GM21367 (cell line): ENCODE measurements around the gene KLF6.

Experiments used
- ATAC-seq: cut with Tn5 transposase; IDR thresholded peaks from one replicate; pipeline ENCODE4 v1.9.1; 2021; ENCODE audit not compliant: unreplicated experiment

KLF6 gene

DNA sequence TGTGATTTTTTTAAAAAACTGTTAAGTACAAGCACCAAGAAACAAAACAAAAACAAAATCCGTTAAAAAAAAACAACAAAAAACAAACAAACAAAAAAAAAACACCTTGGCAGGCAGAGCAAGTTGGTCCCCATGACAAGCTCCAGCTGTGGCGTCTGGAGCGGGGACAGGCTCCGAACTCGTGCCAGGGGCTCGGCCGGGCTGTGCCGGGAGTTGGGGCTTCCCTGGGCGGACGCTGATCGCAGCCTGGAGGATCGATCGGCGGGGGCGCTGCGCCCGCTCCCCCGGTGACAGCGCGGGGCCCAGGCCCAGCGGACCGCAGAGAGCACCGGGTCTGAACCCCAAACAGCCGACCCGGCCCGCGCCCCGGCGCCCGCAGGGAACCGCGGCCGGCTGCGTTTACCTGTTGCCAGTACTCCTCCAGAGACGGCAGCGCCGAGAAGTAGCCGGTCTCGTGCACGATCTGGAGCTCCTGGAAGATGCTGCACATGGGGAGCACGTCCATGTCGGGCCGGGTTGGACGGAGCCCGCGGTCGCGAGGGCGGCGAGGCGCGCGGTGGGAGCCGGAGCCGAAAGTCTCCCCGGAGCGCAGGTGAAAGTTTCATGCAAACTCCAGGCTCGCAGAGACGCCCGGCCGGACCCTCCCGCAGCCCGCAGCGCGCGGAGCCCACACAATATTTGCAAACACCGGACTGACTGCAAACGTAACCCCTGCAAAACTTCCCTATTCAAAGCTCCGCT is at the start of gene KLF6:
TSS of gene KLF6 (minus strand) at position 700 of the 741 bp plus-strand sequence. CDS start at position 505, 195 bp downstream.
- ATAC-seq, result peak; percentile 1

DNA sequence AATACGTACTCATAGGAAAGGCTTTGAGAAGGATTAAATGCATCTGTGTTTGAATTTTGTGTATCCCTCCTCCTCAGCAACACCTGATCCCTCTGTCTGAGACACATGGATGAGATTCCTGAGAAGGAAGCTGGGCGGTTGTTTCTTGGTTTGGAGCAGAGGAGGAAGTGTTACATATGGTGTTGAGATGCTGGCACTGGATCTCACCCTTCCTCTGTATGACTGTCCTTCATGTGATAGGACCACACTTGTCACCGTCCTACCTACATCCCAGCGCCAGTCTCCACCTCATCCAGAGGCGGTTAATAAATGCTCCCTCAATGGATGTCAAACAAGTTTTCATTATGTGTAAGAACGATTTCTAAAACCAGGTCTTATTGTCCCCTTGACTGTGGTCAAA is 49.4 kb upstream of the KLF6 start:
- ATAC-seq, result no peak

DNA sequence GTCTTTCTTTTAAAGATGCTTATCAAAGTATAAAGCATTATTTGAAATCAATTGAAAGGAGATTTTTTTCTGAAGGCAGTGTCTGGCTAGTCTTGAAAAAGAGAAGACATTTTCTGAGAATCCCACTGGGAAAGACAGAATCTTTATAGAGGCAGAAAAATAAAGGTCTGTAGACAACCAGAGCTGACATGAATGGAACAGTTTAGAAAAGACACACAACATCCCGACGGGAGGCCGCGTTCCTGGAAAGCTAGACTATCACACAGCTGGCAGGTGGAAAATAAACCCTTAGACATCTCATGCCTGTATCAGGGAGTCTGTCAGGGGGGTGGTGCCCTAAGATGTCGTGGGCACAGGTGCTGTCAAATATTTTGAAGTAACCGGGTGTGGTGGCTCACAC is 48.0 kb upstream of the KLF6 start:
- ATAC-seq, result no peak

DNA sequence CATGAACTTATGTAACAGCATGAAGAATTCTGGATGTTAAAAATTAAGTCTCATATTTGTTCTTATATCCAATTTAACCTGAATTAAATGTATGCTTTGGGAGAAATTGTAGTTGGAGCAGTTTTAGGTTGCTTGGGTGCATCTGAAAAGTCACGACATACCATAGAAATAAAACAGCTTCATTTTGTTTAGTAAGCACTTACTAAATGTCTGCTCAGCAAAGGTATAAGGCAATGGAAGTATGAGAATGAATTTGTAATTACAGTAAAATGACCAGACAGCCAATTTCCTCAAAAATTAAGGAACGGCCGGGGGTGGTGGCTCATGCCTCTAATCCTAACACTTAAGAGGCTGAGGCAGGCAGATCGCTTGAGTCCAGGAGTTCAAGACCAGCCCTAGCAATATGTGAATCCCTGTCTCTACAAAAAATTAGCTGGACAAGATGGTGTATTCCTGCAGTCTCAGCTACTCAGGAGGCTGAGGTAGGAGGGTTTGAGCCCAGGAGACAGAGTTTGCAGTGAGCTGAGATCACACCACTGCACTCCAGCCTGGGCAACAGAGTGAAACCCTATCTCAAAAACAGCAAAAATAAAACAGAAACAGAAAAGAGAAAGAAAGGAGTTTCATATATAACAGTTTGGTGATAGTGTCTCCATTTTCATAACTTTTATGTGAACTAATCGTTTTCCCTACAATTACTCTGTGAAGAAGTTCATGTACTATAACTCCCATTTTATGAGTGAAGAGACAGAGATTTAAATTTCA is 47.2 kb upstream of the KLF6 start:
- peak; percentile 46 for ATAC-seq

DNA sequence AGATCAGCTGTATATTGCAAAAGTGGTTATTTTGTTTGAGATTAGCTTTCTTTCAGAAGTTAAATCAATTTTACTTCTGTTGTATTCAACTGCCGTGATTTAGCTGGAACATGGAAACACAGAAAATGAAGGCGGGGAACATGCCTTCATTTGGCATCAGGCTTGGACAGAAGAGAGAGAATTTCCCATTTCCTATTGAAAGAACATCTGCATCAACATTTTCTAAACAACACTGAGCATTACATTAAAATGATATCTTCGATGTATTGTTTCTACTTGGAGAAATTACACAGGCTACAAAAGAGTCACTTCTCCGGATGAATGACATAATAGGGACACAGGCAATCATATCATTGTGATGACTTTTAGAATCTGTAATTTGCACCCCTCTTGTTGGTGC is 46.6 kb upstream of the KLF6 start:
- no peak for ATAC-seq

DNA sequence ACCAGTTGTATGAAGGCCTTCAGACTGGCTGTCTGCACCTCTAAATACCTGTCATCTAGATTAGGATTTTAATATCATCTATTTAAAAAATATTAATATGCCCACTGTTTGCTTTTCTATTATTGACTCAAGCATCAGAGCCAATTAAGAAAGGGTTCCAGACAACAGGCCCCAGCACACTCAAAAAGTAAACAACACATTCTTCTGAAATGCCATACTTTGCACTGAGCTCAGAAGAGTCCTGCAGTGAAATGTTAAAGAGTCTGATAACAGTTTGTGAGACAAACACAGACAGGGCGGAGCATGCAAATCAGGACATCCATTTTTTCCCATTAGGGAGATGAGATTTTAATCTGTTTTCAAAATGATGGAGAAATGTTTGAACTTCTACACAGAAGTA is 45.9 kb upstream of the KLF6 start:
- no peak for ATAC-seq

DNA sequence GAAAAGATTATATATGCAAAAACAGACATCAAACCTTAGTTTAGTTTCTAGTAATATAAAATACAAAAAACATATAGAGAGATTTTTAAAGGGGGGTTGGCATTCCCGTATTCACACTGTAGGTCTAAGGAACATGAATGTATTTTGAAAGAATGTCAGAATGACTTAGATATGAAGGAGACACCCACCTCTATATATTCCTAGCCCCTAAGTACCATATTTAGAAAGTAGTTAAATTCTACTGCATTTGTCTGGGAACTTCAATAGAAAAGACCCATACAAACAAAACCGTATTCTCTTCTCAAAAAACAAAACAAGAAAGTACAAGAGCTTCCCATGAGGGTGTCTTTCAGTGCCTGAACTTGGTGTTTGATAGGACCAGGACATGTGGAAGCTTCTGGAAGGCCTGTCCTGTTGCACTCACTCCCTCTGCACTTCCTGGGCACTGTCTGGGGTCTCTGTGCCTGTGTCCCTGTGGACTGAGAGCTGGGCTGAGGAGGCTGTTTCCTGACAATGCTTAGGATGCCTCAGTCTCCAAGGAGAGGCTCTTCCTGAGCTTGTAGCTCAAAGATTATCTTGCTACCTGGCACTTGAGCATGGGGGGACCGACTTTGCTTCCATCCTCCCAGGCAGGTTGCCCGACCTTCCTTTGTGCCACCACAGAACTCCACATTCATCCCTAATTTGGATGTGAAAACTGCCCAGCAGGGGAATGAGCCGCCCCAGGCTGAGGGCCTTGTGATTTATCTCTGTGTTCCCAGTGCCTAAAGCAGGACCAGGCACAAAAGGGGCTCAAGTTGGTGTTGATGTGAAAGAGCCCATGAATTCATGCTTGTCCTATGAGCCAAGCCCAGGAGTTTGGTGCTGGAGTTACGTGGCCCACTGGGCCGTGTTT is 44.4 kb upstream of the KLF6 start:
- no peak for ATAC-seq

DNA sequence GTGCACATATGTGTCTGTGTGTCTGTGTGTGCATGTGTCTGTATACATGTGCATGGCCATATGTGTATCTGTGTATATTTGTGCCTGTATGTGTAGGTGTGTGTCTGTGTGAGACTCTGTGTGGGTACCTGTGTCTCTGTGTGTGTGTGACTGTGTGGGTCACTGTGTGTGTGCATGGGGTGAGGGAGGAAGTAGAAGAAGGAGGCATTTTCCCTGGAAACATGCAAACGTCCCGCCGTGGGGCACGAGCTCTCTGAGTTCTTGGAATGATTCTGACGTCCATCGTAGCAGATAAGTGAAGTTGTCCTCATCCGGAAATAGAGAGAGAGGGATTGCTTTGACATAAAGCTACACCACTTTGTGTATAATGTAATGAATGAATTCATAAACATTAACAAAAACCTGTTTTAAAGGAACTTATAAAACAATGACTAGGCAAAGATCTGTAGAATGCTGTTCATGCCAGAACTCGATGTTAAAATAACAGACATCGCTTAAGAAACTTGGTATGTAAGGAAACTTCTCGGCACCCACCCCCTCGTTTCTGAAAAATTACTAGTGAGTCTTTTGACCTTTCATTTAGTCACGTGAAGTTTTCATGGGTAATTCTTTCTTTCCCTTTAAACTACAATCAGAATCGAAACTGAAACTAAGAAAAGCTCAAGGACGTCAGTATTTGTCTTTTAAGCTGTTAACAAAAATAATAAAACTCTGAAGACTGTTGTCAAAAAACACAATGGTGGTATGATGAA is 43.6 kb upstream of the KLF6 start:
- no peak for ATAC-seq

DNA sequence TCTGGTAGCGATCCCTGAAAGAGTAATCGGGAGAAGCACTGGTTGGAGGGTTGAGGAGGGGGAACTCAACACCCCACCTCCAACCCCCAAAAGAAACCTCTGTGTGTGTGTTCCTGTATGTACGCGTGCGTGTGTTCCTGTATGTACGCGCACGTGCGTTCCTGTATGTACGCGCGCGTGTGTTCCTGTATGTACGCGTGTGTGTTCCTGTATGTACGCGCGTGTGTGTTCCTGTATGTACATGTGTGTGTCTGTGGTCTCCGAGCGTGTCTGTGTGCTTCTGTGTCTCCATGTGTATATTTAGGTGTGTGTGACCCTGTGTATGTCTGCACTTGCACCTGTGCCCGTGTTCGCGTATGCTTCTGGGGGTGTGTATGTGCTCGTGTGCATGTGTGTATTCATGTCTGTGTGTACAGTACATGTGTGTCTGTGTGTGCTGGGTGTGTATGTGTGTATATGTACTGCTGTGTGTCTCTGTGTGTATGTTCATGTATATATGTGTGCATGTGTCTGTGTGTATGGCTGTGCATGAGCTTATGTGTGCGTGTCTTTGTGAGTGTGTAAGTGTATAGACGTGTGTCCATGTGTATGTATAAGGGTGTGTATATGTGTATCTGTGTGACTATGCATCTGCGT is 42.9 kb upstream of the KLF6 start:
- ATAC-seq, result no peak

DNA sequence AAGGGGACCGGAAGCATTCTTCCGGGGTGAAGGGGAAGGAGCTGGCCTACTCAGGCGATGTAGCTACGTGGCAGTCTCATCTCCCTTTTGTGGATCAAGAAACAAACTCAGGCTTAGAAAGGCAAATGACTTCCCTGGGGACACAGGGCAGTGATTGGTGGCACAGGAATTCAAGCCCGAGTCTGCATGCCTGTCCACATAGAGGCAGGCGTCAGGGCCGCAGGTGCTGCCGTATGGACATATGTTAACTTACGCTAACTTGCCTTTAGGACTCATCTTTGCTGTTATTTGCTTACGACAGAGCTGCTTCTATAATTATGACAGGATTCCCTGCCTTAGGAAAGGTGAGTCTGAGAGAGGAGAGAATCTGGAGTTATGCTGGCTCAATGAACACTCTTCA is 42.3 kb upstream of the KLF6 start:
- no peak for ATAC-seq

DNA sequence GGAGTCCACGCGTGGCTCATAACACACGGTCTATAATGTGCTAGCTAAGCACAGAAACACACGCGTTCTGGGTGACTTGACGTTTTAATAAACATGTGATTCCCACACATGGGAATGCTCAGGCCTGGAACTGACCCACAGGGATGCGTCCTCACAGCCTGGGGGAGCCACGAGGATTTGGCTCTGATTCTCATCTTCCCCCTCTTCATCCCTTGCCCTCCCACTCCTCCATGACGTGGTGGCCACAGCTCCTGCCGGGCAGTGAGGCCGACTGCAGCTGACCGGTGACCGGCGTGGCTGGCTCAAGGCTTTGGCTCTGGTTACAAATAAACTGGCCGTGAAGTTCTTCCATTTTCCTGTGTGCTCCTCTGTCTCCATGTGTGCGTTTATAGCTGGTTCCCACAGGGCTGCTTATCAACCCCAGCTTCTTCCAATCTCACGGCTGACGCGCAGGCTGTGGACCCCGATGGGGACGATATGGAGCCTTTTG is 40.9 kb upstream of the KLF6 start:
- no peak for ATAC-seq

DNA sequence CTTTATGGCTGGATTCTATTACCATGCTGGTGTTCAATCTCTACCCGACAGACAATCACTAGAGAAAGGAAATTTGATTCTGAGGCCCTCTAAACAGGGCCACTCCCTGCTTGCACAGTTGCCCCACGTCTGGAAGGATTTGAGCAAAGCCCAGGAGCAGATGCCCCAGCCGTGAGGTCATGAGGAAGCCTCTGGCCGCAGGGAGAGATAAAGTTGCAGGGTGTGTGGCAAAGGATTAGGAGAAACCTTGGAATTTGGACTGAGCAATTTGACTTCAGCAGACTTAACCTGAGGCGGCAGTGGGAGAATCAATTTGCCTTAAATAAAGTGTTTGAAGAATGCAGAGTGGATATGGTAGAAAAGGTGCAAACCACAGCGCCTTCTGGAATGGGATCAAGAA is 40.2 kb upstream of the KLF6 start:
- no peak for ATAC-seq

DNA sequence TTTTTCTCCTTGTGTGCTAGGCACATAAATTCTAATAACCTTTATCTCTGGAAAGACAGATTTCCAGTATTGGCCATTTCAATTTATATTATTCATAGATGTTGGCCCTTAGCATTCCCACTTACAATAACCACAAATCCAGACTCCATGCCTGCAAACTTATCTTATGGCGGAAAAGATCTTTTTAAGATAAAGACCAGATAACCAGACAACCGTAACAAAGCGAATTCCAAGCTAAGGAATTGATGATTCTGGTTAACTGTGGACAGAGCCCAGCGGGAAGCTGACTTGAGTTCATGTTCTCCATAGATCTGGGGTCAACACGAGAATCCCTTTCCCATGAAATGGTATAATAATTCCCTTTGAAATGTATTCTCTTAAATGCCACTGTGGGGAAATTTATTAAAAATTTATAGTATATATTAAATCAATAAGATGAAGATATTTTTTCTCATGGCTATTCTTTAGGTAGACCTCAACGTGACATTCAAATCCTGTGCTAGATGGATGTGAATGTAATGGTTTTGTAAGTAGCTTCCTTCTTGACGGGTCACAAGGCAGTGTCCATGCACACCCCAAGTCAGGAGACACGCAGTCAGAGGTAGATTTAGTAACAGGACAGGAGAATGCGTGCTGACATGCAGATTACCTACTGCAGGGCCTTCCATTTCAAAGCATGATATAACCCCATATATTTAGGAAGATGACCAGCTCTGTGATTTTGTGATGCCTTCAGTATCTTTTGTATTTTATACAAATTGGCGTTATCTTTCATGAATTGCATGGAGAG is 37.7 kb upstream of the KLF6 start:
- ATAC-seq, result no peak

DNA sequence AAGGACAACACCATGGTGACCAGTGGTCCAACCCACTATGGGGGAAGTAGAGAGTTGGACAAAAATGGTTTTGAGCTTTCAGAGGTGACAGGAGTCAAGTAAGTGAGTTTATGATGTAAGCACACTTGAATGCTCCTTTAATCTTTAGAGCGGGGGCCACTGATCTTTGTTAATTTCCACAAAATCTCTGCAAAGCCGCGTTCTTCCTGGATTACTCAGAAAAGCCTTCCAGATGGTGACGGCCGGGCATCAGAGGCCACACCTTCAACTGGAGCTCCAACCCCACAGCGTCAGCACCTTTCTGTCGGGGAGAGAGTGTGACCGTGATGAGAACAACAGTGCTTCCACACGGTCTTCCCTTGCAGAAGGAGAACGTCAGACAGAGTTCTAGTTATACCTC is 35.2 kb upstream of the KLF6 start:
- ATAC-seq, result no peak

DNA sequence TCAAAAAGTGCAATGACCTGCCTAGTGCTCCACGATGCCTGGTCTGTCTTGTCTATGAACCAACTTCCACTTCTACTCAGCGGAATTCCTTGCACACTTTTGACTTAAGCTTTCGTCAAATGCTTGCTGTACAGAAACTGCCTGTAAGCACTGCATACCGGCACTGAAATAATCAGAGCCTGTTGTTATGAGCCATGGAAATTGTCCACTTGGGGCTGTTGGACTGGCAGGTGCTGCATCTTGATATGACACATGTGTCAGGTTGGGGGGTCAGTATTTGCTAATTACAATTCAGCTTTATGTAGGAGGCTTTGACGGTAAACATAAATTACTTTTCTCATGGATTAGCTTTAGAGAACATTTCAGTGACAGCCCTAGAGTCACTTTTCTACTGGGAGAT is 32.0 kb upstream of the KLF6 start:
- no peak for ATAC-seq

DNA sequence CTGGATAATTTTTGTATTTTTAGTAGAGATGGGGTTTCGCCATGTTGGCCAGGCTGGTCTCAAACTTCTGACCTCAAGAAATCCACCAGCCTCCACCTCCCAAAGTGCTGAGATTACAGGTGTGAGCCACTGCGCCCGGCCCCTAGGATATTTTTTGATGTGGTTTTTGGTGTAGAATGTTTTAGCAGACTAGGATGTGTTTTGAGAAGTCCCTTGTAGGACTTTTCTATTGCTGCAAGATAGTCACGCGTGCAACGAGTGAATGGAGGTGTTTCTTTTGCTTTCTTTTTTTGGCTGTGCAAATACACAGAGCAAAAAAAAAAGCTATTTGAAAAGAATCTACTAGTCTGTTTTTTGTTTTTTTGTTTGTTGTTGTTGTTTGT is 29.8 kb upstream of the KLF6 start:
- ATAC-seq, result no peak

DNA sequence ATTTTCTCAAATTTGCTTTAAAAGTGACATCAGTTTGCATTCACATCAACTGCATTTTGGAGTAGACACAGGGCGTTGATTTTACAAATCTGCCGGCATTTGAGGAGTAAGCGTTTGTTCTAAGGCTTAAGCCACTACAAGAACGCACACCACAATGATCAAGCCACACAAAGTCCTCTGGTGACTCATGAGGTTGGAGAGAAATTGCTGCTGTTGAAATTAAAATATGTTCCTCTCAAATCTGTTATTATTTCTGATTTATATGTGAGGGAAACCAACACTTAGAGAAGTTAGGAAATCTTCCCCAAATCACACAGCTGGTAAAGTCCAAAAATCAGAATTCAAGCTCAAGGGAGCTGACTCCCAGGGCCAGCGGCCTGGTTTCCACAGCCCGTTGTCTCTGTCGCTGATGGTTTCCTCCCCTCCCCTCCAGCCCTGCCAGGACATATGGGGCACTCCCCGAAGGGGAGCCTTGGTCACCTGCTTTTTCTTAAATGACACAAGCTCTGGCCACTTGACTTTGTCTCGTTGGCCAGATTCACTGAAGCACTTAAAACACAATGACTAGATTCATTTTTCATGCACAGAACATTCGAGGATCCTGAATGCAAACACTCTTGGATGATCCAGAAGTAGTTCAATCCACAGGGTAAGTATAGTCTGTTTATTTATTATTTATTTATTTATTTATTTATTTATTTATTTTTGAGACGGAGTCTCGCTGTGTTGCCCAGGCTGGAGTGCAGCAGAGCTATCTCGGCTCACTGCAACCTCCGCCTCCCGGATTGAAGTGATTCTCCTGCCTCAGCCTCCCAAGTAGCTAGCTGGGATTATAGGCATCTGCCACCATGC is 29.2 kb upstream of the KLF6 start:
- no peak for ATAC-seq

DNA sequence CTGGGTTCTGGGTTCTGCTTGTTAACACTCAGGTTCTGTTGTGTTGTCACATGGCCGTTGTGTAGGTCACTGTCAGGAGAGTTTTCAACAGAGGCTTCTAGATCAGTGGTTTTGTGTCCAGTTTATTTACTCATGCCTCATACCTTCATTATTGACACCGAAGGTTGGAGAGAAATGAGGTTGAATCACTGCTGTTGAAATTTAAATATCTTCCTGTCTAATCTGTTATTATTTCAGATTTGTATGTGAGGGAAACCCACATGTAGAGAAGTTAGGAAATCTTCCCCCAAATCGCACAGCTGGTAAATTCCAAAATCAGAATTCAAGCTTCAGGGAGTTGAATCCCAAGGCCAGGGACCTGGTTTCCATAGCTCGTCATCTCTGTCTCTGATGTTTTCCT is 28.3 kb upstream of the KLF6 start:
- ATAC-seq, result no peak

DNA sequence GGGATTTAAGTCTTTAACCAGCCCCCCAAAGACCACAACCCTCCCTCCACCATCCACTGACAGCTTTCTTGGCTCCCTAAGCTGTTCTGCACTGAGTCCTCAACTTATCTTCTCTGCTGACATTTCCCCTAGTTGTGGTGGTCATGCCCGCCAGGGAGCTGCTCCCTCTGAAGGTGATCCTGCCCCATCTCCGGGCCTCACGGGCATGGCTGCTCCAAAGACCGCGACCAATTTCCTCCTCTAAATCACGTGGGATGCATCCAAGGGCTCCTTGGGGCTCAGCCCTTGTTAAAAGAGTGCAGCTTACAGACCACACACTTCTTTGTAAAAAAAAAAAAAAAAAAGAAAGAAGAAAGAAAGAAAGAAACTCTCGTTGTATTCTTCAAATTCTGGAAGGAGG is 27.1 kb upstream of the KLF6 start:
- no peak for ATAC-seq
